Fibroblast of lung (primary cell): ENCODE measurements around the gene MAGI2. TPM values are rescaled to one million over a fixed set of nuclear protein-coding genes. Genes with fewer than 3 reads are reported as not detected.

ENCODE experiments used
- DNase-seq, 2 donors: peaks; one replicate each; pipeline versions ENCODE4 v3.0.0 to v3.0.0-alpha.2; 2010; ENCODE audit warnings: low read depth in 2 of 2
- H2AFZ ChIP-seq: 2 replicates; pipeline ENCODE4 v1.5.1; 2012; ENCODE audit warnings: low read length, control low read depth, inconsistent platforms
- H3K27ac ChIP-seq: 2 replicates; pipeline ENCODE4 v1.5.1; 2011; ENCODE audit warnings: low read length, control low read depth; ENCODE audit not compliant: insufficient read depth
- H3K27me3 ChIP-seq: 2 replicates; pipeline ENCODE4 v1.5.1; 2011; ENCODE audit warnings: mild to moderate bottlenecking, low read length; ENCODE audit not compliant: control insufficient read depth, insufficient read depth
- H3K36me3 ChIP-seq: 2 replicates; pipeline ENCODE4 v1.5.1; 2011; ENCODE audit warnings: low read length; ENCODE audit not compliant: control insufficient read depth, insufficient read depth
- H3K4me1 ChIP-seq: 2 replicates; pipeline ENCODE4 v1.5.1; 2011; ENCODE audit warnings: low read length; ENCODE audit not compliant: control insufficient read depth, insufficient read depth; ENCODE audit errors: extremely low read depth
- H3K4me2 ChIP-seq: 2 replicates; pipeline ENCODE4 v1.5.1; 2011; ENCODE audit warnings: low read length, control low read depth; ENCODE audit not compliant: insufficient read depth; ENCODE audit errors: extremely low read depth
- H3K4me3 ChIP-seq, 4 experiments: fragments of 200-600 bp in 1 of 4; sonication (generic) in 1 of 4; replicated peaks in 1 of 4; 2 replicates each; pipeline ENCODE4 v1.5.1; 2011 to 2016; ENCODE audit warnings: low read length in 4 of 4, low read depth in 3 of 4, mild to moderate bottlenecking in 3 of 4, control low read depth in 2 of 4, inconsistent platforms in 1 of 4, mixed read lengths in 1 of 4; ENCODE audit not compliant: insufficient read depth in 1 of 4; ENCODE audit errors: control extremely low read depth in 1 of 4
- H3K79me2 ChIP-seq: 2 replicates; pipeline ENCODE4 v1.5.1; 2012; ENCODE audit warnings: mild to moderate bottlenecking, low read length, inconsistent platforms; ENCODE audit not compliant: control insufficient read depth, insufficient read depth
- H3K9ac ChIP-seq: 2 replicates; pipeline ENCODE4 v1.5.1; 2011; ENCODE audit warnings: mild to moderate bottlenecking, low read length, control low read depth; ENCODE audit not compliant: insufficient read depth
- H3K9me3 ChIP-seq: 2 replicates; pipeline ENCODE4 v1.5.1; 2012; ENCODE audit warnings: low read depth, low read length; ENCODE audit not compliant: control insufficient read depth, insufficient read depth
- H4K20me1 ChIP-seq: 2 replicates; pipeline ENCODE4 v1.5.1; 2011; ENCODE audit warnings: low read length; ENCODE audit not compliant: control insufficient read depth, insufficient read depth; ENCODE audit errors: extremely low read depth
- CTCF ChIP-seq, 2 donors: IDR thresholded peaks in 1 of 2; conservative IDR thresholded peaks in 1 of 2; 1 replicate in 1 of 2; 2 replicates in 1 of 2; pipeline ENCODE4 v1.5.1; 2011 to 2012; ENCODE audit warnings: low read length in 2 of 2, control low read depth in 1 of 2, inconsistent platforms in 1 of 2, low read depth in 1 of 2, mild to moderate bottlenecking in 1 of 2
- EZH2 ChIP-seq: IDR thresholded peaks from 2 replicates; pipeline ENCODE4 v1.5.1; 2012; ENCODE audit warnings: low read length, control low read depth, mild to moderate bottlenecking; ENCODE audit errors: missing control alignments
- polyA plus RNA-seq, 2 donors: library from polyadenylated mRNA; depleted of rRNA in 1 of 2; stranded (reverse) in 1 of 2; unstranded in 1 of 2; fragments of >200 nt; gene quantifications; 2 replicates each; pipeline ENCODE4 v1.2.1, GENCODE V29; 2011 to 2012; ENCODE audit warnings: missing spikeins in 1 of 2
- total RNA-seq: library from RNA; depleted of rRNA; stranded (reverse); fragments of >200 nt; gene quantifications from 2 replicates; pipeline ENCODE4 v1.2.1, GENCODE V29; 2014

The MAGI2 gene
- total and polyA plus RNA-seq, 2 donors (not counting 1 experiment from before 2014, with no cell fraction given): 1.8 to 17.0 TPM

- Histone ChIP-seq H4K20me1 (no peaks in the 10 kb centered on the region), H3K36me3 (no peaks in the 10 kb centered on the region), H3K79me2 (no peaks in the 10 kb centered on the region), H3K9me3 (no peaks in the 10 kb centered on the region), H3K4me2 (no peak overlapping the region), H3K9ac (no peak overlapping the region), H3K4me3 (no peak overlapping the region), H3K27me3 (no peaks in the 10 kb centered on the region), H3K27ac (no peak overlapping the region), H3K4me1 (peaks cover 10% of the 10 kb centered on the region), H2AFZ (no peak overlapping the region)
- TF ChIP-seq EZH2 (no peak), CTCF (conservative IDR thresholded peaks at IDR 0.05 in 1 of 2, IDR thresholded peaks at IDR 0.05 in 1 of 2; ENCODE audit: low read depth in 1 of 2, low read length in 2 of 2) (no peak)
- peak in 1 of 2 donors; percentile 58 for DNase-seq
Measured at GRCh38 chr7:78195281-78195680, 1258.2 kb downstream of the MAGI2 start.

GRCh38 chr7:78194611-78195010 is 1258.9 kb downstream of the MAGI2 start:
- Histone ChIP-seq H3K9me3 (no peaks in the 10 kb centered on the region), H3K36me3 (no peaks in the 10 kb centered on the region), H3K4me3 (no peak overlapping the region), H2AFZ (no peak overlapping the region), H3K4me2 (no peak overlapping the region), H3K79me2 (no peaks in the 10 kb centered on the region), H3K4me1 (peaks cover 10% of the 10 kb centered on the region), H3K27me3 (no peaks in the 10 kb centered on the region), H4K20me1 (no peaks in the 10 kb centered on the region), H3K27ac (no peak overlapping the region), H3K9ac (no peak overlapping the region)
- TF ChIP-seq EZH2: no peak
- DNase-seq: peak in 1 of 2 donors; percentile 86

- Histone ChIP-seq H3K4me1 (no peaks in the 10 kb centered on the region), H3K4me3 (no peak overlapping the region), H2AFZ (no peak overlapping the region), H3K27me3 (no peaks in the 10 kb centered on the region), H3K36me3 (no peaks in the 10 kb centered on the region), H3K9ac (no peak overlapping the region), H3K27ac (no peak overlapping the region), H3K79me2 (no peaks in the 10 kb centered on the region), H3K4me2 (no peak overlapping the region), H3K9me3 (no peaks in the 10 kb centered on the region), H4K20me1 (no peaks in the 10 kb centered on the region)
- TF ChIP-seq EZH2 (no peak), CTCF (conservative IDR thresholded peaks at IDR 0.05 in 1 of 2, IDR thresholded peaks at IDR 0.05 in 1 of 2; ENCODE audit: low read depth in 1 of 2, low read length in 2 of 2) (no peak)
- no peak for DNase-seq
Measured at GRCh38 chr7:78191475-78192079, 1261.9 kb downstream of the MAGI2 start.
